ENCODE data around the gene KCNJ4. TPM values are rescaled to one million over a fixed set of nuclear protein-coding genes. Genes with fewer than 3 reads are reported as not detected.
A peak's percentile ranks its signal among the peaks of the same experiment; 100 is the strongest.

KCNJ4 gene
- total and polyA plus RNA-seq, 10 of the 15 experiments (the other 5 are each of a cell fraction or from before 2014, with no cell fraction given): not detected

GRCh38 chr22:38481162-38481870, 26.3 kb upstream of the KCNJ4 start (continued):
- TF ChIP-seq, protein P1, sequence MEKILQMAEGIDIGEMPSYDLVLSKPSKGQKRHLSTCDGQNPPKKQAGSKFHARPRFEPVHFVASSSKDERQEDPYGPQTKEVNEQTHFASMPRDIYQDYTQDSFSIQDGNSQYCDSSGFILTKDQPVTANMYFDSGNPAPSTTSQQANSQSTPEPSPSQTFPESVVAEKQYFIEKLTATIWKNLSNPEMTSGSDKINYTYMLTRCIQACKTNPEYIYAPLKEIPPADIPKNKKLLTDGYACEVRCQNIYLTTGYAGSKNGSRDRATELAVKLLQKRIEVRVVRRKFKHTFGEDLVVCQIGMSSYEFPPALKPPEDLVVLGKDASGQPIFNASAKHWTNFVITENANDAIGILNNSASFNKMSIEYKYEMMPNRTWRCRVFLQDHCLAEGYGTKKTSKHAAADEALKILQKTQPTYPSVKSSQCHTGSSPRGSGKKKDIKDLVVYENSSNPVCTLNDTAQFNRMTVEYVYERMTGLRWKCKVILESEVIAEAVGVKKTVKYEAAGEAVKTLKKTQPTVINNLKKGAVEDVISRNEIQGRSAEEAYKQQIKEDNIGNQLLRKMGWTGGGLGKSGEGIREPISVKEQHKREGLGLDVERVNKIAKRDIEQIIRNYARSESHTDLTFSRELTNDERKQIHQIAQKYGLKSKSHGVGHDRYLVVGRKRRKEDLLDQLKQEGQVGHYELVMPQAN (conservative IDR thresholded peaks at IDR 0.05): no peak
- TF ChIP-seq MXI1 (IDR thresholded peaks at IDR 0.05; ENCODE audit: low read depth, low read length) (no peak), POU2F2 (IDR thresholded peaks at IDR 0.05; ENCODE audit: borderline replicate concordance, low read depth, low read length) (0 out of 3 replicates have a peak, but pooled peaks have one; percentile 8), CEBPB (IDR thresholded peaks at IDR 0.05; ENCODE audit: borderline replicate concordance in 1 of 2, low read depth in 2 of 2, low read length in 2 of 2) (no peak), CHD2 (IDR thresholded peaks at IDR 0.05; ENCODE audit: borderline replicate concordance, low read depth, low read length) (no peak), CREM (IDR thresholded peaks at IDR 0.05; ENCODE audit: low read depth) (no peak), EZH2 (IDR thresholded peaks at IDR 0.05; ENCODE audit: borderline replicate concordance, control insufficient read depth, low read depth, low read length) (no peak), PAX5 (IDR thresholded peaks at IDR 0.05; ENCODE audit: borderline replicate concordance, low read depth, low read length) (no peak), SREBF2 (IDR thresholded peaks at IDR 0.05; ENCODE audit: low read length) (no peak), BCL11A (IDR thresholded peaks at IDR 0.05; ENCODE audit: low read depth, low read length) (no peak), SMAD1 (IDR thresholded peaks at IDR 0.05; ENCODE audit: low read depth, partially characterized antibody) (no peak), E2F8 (IDR thresholded peaks at IDR 0.05; ENCODE audit: low read depth, partially characterized antibody) (no peak), KAT2A (conservative IDR thresholded peaks at IDR 0.05; ENCODE audit: control insufficient read depth, low read depth, low read length) (no peak), PML (IDR thresholded peaks at IDR 0.05; ENCODE audit: low read length) (0 out of 2 replicates have a peak, but pooled peaks have one; percentile 66), CBFB (IDR thresholded peaks at IDR 0.05; ENCODE audit: low read depth) (no peak), MYB (IDR thresholded peaks at IDR 0.05; ENCODE audit: borderline replicate concordance, low read depth, low read length) (no peak)
